GM19239 (cell line): ENCODE results near the gene NUTM2A.
"Not testable (repeated sequence)": the region's sequence is repeated elsewhere in the genome, so short reads cannot be mapped to it uniquely, and the experiment has no call there.

Experiments
- DNase-seq: peaks from one replicate; pipeline ENCODE4 v3.0.0; 2011; ENCODE audit warnings: low spot score; ENCODE audit not compliant: insufficient read length
- FAIRE-seq: peaks from 2 replicates; lab custom pipeline; 2011; peaks lifted over from hg19 to GRCh38; lab: Jason Lieb, UNC

NUTM2A gene, protein sequence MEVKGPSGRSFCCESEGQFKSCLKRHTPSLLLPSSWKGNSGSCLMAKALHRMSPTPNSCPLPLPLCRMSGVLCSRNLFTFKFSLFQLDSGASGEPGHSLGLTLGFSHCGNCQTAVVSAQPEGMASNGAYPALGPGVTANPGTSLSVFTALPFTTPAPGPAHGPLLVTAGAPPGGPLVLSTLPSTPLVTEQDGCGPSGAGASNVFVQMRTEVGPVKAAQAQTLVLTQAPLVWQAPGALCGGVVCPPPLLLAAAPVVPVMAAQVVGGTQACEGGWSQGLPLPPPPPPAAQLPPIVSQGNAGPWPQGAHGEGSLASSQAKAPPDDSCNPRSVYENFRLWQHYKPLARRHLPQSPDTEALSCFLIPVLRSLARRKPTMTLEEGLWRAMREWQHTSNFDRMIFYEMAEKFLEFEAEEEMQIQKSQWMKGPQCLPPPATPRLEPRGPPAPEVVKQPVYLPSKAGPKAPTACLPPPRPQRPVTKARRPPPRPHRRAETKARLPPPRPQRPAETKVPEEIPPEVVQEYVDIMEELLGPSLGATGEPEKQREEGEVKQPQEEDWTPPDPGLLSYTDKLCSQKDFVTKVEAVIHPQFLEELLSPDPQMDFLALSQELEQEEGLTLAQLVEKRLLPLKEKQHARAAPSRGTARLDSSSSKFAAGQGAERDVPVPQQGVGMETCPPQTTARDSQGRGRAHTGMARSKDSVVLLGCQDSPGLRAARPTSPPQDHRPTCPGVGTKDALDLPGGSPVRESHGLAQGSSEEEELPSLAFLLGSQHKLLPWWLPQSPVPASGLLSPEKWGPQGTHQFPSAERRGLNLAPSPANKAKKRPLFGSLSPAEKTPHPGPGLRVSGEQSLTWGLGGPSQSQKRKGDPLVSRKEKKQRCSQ

DNA sequence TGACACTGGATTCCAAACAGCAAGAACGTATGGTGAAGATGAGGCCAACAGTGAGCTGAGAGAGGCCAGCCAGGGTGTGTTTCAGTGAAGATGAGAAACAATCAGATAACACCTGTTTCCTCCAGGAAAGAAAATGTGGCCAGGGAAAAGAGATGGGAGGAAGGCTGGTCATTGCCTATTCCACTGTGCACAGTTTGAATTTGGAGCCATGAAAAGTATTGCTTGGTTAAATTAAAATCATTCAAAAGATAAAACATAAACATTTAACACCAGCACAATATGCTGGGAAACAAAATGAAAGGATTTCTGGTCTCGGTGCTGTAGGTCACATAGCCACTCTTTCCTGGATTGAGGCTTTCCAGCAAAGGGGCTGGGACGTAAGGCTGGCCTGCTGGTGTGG lies at the start of gene NUTM2A:
Gene NUTM2A, plus strand, starts transcription at position 301 of the 400 bp plus-strand sequence. CDS start 383 bp downstream, outside the sequence.
- FAIRE-seq, DNase-seq: not testable (repeated sequence)

DNA sequence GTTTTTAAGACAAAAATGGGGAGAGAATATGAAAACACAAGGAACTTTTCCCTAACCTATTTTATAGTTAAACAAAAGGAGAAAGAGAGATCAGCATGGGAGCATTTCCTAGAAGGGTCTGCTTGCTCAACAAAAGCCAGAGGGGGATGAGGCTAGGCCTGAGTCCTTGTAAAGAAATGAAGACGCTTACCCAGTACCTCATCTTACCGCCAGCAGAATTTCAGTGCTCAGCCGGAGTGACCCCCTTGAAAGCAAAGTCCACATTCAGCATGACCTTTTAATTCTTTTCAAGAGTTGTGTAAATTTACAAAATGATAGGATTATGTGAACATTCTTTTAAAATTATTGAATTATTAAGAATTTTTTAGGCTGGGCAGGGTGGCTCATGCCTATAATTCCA lies 47.7 kb upstream of the NUTM2A start:
- not testable (repeated sequence) for DNase-seq

DNA sequence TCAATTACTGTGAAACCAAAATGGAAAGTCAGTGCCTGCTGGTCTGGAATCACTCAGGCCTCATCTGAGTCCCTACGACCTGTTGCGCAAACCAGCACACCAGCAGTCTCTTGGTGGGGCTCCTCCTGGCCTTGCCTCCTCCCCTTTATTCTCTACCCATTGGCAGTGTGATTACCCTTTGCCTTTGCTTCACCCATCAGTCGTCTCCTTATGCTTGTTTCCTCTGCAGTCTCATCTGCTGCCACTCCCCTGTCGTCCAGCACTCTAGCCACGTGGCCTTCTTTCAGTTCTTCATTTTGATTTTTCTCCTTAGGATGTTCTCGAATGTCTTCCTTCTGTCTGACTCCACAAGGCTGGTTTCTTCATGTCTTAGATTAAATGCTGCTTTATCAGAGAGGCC lies 40.8 kb upstream of the NUTM2A start:
- FAIRE-seq: not testable (repeated sequence)

More for the DNA sequence above, 47.7 kb upstream of the NUTM2A start:
- not testable (repeated sequence) for FAIRE-seq

DNA sequence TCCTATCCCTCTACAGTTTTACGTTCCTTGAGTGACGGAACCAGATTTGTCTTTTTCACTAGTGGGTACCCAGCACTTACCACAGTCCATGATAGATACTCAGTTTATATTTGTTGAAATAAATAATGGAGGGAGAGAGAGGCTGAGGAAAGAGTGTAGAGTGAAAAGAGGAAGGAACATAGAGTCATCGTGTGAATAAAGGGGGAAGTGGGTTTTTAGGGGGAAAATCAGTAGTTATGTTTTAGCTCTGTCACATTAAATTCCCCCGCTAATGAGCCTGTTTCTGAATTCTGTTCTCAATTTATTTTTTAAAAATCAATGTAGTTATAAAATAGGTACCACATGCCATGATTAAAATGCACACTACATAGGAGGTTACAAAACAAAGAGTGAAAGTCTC lies 39.2 kb upstream of the NUTM2A start:
- not testable (repeated sequence) for FAIRE-seq

More for the DNA sequence above, 40.8 kb upstream of the NUTM2A start:
- not testable (repeated sequence) for DNase-seq

DNA sequence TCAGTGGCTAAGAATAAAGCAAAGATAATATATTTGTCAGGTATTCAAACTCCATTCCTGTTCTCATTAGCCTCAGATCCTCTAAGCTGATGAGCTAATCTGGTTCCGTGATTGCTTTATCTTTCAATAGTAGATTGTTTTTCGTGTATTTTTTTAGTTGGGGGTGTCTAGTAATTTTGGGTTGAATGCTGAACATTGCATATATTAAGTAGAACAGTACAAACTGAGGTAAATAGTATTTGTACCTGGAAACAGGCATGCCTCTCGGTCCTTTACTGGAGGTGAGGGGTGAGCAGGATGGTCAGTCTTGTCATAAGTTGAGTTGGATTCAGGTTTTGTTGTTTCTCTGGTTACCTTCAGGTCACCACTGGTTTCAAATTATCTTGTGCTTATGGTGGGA lies 37.7 kb upstream of the NUTM2A start:
- DNase-seq, FAIRE-seq: not testable (repeated sequence)

More for the DNA sequence above, 39.2 kb upstream of the NUTM2A start:
- DNase-seq: not testable (repeated sequence)

DNA sequence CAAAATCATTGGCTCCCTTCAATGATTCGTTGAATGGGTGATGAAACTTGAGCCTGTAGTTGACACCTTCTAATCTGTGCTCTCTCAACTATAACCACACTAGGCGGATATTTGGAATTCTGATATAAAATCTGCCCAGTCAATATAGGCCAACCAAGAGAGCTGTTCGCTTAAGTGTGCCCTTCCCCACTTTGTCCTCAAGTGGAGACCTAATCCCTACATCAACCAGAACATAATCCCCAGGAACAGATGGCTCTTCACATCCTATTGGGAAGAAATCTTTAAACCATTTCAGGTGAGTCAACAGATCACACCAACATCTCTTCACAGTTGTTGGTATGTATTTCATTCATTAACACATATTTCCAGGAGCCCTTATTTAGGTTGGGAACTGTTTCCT lies 33.4 kb upstream of the NUTM2A start:
- not testable (repeated sequence) for FAIRE-seq, DNase-seq

DNA sequence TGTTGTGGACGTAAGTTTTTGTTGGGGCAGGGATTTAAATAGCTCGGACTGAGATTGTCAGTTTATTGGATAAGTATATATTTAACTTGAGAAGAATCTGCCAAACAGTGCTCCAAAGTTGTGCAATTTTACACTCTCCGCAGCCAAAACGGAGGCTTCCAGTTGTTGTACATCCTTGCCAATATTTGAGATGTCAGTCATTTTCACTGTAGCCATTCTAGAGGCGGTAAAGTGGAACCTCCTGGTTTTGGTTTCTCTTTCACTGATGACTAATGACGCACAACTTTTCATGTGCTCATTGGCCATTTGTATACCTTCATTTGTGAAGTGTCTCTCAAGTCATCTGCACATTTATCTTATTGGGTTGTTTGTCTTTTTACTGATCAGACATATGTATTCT lies 24.3 kb upstream of the NUTM2A start:
- peak; percentile 89 for FAIRE-seq
- not testable (repeated sequence) for DNase-seq

DNA sequence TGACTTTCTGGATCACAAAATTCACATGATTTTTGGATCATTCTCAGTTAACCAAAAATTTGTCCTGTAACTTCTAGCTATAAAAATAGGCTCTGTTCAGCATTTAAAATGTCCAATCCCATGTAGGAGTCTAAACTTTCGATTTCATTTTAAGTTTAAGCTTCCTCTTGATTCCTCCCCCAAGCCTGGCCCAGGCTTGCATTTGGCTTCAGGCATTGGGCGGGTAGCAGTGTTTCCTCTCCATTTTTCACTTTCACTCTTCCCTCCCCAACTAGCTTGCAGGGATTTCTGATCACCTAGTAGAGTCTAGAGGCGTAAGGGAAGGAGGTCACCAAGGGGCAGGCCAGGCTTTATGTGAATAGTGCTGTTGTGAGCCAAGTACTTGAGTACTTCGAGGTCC lies 20.4 kb upstream of the NUTM2A start:
- FAIRE-seq, DNase-seq: not testable (repeated sequence)

DNA sequence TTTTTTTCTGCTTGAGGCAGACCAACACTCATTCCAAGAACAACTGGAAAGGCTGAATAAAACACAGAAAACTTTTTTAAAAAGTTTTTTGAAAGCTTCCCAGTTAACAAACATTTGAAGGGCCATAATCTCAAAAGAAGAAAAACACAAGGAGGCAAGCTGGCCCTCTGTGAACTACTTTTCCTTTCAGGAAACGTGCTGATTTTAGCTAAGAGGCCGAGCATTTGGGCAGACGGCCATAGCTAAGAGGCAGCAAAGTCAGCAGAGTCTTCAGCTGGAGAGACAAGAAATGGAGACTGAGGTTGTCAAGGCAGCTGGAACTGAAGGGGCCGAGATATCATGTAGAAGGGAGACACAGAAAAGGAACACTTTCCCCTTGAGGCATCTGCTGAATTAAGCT lies 18.3 kb upstream of the NUTM2A start:
- FAIRE-seq, DNase-seq: not testable (repeated sequence)

DNA sequence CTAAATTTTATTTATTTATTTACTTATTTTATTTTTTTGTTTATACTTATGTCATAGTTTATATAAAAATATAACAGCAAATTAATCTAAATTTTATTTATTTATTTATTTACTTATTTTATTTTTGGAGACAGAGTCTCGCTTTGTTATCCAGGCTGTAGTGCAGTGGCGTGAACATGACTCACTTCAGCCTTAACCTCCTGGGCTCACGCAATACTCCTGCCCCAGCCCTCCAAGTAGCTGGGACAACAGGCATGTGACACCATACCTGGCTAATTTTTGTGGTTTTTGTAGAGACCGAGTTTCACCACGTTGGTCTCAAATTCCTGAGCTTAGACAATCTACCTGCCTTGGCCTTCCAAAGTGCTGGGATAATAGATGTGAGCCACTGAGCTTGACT lies 14.9 kb upstream of the NUTM2A start:
- not testable (repeated sequence) for FAIRE-seq, DNase-seq

DNA sequence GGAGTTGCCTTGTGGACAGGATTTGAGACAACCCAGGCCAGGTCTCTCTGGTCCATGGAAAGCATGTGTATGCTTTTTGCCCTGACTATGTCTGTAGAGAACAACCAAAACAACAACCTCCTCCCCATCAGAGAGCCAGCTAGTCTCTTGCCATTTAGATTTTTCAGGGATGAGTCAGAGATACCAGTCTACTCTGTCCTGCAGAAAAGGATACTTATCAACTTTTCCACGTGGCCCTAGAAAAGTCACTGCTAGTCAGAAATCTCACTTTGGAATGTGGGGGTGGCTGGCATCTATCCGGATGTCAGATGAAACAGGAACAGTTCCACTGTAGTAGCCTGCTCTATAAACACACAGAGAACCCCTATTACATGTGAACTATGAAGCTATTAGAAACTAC lies 13.4 kb upstream of the NUTM2A start:
- DNase-seq, FAIRE-seq: not testable (repeated sequence)

DNA sequence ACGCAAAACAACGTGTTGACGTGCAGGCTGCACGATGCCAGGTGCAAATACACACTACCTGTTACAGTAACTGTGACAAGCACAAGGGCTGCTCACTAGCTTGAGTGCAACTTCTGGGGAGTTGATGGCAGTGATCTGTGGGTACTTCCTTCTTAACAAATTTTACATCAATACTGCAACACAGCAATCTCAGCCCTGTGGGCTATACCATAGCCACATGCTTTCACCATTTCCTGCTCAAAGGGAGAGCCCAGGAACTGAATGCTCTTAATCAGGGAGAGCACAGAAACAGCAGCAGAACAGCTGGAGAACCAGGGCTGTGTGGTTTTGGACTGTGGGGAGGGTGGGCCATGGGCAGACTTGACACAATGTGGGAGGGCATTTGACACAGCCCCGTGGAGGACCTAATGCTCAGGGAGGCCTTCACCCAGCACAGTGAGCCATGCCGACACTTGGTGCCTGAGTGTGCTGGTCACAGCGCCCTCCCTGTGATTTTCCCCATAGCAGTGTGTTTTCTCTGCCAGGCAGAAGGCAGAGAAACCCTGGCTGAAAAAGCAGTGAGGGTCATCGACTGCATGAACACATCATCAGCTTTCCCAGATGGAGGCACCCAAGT lies 12.0 kb upstream of the NUTM2A start:
- FAIRE-seq, DNase-seq: not testable (repeated sequence)

DNA sequence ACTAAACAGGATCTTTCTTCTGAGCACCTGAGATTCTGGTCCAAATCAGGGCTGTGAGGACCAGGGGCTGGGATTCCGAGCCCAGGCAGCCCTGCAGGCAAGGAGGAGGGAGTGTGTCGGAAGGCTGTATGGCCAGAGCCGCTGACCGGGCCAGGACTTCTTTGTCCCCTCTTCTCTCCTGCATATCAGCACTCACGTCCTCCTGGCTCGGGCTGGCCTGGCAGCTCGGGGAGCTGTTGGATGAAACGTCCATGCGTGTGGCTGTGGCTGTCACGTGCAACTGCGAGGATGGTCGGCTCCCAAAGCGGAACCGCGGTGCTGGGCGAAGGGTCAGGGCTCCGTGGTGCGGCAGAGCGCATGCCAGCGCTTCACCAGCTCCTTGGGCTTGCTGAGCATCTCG lies 11.4 kb upstream of the NUTM2A start:
- DNase-seq, FAIRE-seq: not testable (repeated sequence)

DNA sequence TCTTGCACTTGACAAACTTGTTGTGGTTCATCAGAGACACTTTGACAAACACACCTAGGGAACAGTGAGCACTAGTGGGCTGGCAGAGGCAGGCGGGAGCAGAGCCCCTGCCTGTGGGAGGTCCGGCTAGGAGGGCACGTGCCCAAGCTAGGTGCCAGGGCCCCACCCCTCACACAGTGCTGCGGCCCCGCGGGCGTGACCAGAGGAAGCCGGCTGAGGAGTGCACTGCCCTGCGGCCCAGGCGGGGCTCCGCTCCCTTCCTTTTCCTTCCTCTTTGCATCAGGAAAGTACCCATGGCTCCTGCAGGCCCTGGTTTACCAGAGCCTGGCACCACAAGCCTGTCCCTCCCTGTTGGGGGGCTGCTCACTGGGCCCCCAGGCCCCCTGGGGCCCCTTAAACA lies 9.1 kb upstream of the NUTM2A start:
- not testable (repeated sequence) for DNase-seq, FAIRE-seq

DNA sequence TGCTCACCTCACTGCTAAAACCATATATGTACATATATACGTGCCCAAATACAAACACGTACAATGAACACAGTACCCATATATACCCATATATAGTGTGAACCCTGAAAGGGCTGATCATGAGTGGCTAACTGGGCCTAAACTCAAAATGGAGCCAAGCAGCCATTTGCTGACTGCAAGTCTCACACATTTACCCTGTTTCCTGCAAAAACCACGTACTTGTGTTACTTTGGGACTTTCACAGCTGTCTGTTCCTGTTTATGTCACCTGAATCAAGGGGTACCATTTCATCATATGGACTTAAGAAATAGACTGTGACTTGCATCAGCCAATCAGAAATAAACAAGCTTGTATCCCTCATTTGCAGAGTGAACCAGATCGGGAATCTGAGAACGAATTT lies 5.9 kb upstream of the NUTM2A start:
- FAIRE-seq, DNase-seq: not testable (repeated sequence)

DNA sequence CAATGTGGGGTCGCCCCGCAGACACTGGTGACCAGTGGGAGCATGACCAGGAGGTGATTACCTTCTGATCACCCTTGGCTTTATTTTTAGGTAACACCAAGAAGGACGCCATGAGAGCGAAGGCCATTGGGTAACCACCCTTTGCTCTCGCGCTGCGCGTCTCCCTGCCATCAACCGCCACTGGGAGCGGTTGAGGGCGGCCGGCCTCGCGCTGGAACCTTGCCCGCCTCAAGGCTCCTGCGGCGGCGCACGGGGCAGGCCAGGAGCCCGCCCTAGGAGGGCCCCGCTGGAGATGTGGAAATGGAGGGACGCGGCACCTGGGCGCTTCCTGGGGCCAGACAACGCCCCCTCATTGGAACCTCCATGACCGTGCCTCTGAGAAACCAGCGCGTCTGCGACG lies 2.5 kb upstream of the NUTM2A start:
- FAIRE-seq, DNase-seq: not testable (repeated sequence)

DNA sequence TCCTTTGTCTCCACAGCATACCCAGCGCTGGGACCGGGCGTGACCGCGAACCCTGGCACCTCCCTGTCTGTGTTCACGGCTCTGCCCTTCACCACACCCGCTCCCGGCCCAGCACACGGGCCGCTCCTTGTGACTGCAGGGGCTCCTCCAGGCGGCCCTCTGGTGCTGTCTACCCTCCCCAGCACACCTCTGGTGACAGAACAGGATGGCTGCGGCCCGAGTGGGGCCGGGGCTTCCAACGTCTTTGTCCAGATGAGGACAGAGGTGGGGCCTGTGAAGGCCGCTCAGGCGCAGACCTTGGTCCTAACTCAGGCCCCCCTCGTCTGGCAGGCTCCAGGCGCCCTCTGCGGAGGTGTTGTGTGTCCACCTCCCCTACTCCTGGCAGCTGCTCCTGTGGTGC lies 3.0 kb downstream of the NUTM2A start:
- not testable (repeated sequence) for DNase-seq, FAIRE-seq

DNA sequence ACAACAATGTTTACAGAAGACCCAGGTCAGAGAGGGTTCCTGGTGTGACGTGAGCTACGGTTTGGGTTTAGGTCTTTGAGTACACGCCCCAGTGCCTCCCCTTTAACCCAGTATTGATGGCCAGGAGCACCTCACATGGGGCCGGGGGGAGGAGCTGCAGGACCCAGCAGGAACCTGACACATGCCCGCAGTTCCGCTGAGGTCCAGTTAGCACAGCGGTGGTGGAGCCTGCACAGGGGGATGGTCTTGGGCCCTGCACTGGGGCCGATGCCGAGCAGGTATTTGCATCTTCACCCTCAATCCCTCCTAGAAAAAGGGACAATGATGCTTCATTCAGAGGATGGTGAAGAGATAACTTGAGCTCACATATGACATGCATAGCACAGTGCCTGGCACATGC lies 4.0 kb downstream of the NUTM2A start:
- FAIRE-seq, DNase-seq: not testable (repeated sequence)

DNA sequence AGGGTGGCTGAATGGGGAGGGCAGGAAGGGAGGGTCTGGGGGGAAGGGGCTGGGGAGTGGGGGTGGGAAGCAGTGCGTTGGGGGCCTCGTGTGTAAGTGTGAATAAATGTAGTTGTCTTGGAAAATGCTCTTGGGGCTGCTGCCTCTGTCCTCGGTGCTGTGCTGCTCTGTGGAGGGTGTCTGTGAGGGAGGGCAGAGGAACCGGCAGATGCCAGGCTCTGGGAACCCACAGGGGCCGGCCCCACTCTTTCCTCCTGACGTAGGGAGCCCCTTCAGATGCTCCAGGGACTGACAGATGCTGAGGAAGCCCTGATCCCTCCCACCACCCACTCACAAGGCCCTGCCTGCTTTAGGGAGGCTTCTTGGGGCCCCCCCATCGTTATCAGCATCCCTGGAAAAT lies 9.6 kb downstream of the NUTM2A start:
- DNase-seq, FAIRE-seq: not testable (repeated sequence)

DNA sequence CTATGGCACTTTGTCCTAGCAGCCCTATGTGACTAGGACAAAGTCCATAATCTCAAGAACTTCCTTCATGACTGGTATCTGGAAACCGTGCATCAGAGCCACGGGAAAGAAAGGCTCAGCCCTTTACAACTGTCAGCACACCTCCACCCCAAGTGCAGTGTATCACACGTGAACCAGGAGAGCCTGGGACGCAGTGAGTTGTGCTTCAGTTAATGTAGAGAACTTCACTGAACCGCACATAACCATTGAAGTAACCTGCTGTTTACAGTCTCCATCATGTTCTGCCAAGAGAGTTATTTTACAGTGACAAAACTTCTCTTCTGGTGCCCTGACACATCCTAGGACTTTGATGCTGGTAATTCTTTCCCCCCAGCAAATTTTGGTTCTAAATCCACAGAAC lies 12.0 kb downstream of the NUTM2A start:
- FAIRE-seq: not testable (repeated sequence)

More for the DNA sequence above, 12.0 kb downstream of the NUTM2A start:
- not testable (repeated sequence) for DNase-seq
